ENCODE measurements around the gene PRR22. TPM values are rescaled to one million over a fixed set of nuclear protein-coding genes. Genes with fewer than 3 reads are reported as not detected.
A peak's percentile ranks its signal among the peaks of the same experiment; 100 is the strongest.

The PRR22 gene
- total RNA-seq, 1 donor from 2014 or later: not detected

DNA sequence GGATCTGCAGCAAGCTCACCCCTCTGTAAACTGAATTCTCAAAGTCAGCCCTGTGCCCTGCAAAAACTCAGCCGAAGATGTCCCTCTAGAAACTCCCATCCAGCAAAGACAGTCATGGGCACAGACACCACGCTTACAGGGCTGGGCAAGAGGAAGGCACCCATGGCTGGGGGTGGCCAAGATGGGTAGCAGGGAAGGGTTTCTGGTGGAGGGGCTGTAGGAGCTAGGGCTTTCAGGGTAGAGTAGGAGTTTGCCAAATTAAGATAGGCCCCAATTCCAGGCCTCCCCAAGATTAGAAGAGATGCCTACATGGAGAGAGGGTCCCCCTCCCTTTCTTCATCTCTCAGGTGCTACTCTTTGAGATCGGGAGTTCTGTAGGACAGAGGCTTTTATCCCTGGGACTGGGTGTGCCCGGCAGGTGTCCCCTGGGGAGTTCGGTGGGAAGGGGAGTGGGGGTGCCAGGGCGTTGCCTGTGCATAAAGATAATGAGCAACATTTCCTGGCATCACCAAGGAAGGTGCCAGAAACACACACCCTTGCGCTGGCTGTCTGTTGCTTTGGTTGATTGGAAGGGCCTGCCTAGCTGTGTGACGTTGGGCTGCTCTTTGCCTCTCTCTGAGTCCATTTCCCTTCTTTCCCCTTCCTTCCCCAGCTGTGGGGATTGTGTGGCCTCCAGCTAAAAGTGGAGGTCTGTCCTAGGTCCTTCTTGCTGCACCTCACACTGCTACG, 29.7 kb upstream of the PRR22 start:
- no peak for DNase-seq

DNA sequence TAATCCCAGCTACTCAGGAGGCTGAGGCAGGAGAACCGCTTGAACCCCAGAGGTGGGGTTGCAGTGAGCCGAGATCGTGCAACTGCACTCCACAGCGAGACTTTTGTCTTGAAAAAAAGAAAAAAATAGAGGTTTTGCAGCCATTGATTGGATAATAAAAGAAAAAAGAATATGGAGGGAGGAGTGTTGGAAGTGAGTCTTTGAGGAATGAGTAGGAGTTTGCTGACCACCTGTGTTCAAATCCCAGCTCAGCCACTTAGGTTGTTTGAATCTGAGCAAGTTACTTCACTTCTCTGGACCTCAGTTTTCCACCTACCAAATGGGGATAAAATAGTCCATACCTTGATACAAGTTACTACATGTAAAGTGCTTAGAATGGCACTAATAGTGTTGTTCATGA, 26.6 kb upstream of the PRR22 start:
- no peak for DNase-seq

DNA sequence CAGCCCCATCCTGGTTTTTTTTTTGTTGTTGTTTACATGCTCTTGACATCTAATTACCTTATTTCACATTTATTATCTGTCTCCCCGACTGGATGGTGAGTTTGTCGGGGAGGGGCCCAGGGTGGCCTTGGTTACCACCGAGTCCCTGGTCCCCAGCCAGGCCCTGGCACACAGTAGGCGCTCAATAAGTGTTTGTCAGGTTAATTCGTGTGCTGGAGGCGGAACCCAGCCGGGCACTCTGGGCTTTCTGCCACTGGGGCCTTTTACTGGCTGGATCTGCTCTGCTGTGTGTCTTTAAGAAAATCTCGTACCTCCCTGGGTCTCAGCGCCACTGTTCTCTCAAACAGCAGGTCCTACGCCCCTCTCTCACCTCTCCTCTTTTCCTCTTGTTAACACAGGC, 24.9 kb upstream of the PRR22 start:
- no peak for DNase-seq

DNA sequence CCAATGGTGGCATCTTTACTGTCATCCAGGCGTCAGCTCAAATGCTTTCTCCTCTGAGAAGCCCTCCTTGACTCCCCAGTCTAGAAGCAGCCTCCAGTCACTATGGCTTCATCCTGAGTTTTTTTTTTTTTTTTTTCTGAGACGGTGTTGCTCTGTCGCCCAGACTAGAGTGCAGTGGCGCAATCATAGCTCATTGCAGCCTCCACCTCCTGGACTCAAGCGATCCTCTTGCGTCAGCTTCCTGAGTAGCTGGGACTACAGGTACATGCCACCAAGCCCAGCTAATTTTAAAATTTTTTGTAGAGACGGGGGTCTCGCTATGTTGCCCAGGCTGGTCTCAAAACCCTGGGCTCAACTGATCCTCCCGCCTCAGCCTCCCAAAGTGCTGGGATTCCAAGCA, 24.5 kb upstream of the PRR22 start:
- DNase-seq: no peak

DNA sequence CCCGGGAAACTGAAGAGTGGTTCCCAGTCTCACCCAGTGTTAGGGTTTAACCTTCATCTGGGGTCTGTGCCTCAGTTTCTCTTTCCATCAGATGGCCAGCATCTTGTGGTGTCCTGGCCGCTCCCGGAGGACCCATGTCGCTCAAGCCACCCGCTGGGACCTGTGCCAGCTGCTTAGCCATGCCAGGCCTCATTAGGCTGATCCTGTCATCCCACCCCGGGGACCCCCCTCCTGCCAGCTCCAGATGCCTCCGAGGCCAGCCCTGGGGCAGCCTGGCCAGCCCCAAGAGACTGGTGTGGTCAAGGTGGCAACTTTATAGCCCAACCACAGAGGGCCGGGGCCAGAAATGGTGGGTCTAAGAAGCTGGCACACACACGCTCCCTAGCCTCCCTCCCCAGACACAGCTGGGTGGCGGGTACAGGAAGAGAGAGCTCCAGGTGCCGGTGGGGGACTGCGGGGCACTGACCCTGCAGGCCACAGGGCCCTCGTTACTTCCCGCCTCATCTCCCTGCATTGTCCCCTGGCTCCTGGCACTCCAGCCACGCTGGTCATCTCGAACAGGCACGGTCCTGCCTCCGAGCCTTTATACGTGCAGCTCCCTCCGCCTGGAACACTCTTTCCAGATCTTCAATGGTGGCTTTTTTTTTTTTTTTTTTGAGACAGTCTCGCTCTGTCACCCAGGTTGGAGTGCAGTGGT, 23.7 kb upstream of the PRR22 start:
- no peak for DNase-seq

DNA sequence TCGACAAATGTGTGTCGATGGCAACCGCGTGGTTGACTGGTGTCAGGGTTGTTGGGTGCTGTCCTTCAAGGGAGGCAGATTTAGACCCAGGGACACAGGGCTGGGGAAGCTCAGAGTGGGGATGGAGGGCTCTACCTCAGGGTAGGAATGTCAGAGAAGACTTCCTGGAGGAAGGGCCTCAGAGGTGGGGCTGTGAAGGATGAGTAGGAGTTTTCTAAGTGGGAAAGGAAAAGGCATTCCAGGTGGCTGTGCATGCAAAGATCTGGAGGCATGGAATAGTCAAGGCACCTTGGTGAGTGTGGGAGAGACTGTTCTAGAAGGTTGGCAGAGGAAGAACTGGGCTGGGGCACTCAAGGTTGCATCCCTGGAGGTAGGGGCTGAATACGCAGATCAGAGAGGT, 22.4 kb upstream of the PRR22 start:
- DNase-seq: no peak

DNA sequence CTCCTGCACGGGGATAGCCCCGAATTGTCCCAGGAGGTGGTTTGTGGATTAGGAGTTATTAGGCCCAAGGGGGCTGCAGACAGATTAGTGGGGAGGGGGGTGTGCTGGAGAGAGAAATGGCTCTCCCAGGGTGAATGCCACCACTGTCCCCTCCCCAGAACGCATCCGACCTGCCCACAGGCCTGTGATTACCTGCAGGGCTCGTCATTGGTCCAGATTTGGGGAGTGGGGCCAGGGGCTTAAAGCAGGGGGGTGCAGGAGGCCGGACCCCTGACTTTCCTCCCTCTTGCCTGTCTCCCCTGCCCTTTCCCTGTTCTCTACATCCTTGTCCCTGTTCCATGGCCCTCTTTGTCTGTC, 21.6 kb upstream of the PRR22 start:
- no peak for DNase-seq

DNA sequence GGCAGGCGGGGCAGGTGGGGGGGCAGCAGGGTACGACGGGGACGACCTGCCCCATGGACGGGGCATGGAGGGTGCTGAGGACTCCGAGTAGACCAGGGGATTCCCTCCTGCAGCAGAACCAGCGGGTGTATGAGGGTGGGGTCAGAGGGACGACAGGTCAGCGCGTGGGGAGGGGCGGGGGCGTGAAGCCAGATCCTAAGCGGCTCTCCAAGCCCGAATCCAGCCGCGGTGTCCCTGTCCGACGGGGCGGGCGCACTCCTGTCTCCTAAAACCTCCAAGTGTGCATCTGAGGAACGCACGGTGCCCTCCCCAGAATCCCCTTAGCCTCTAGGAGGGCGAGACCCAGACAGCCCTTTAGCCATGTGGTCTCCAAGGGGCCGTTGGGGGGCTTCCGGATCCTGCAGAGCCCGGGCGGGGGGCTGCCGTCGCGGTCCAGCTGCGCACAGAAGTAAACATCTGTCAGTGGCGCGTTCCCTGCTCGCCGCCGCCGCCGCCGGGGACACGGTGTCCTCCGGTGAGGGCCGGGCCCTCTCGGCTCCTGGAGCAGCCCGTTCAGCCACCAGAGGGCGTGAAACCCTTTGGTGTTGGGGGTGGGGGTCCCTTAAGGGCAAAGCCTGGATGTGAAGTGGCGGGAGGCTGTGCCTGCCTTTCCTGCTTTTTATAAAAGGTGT, 21.1 kb upstream of the PRR22 start:
- DNase-seq: peak; percentile 80

DNA sequence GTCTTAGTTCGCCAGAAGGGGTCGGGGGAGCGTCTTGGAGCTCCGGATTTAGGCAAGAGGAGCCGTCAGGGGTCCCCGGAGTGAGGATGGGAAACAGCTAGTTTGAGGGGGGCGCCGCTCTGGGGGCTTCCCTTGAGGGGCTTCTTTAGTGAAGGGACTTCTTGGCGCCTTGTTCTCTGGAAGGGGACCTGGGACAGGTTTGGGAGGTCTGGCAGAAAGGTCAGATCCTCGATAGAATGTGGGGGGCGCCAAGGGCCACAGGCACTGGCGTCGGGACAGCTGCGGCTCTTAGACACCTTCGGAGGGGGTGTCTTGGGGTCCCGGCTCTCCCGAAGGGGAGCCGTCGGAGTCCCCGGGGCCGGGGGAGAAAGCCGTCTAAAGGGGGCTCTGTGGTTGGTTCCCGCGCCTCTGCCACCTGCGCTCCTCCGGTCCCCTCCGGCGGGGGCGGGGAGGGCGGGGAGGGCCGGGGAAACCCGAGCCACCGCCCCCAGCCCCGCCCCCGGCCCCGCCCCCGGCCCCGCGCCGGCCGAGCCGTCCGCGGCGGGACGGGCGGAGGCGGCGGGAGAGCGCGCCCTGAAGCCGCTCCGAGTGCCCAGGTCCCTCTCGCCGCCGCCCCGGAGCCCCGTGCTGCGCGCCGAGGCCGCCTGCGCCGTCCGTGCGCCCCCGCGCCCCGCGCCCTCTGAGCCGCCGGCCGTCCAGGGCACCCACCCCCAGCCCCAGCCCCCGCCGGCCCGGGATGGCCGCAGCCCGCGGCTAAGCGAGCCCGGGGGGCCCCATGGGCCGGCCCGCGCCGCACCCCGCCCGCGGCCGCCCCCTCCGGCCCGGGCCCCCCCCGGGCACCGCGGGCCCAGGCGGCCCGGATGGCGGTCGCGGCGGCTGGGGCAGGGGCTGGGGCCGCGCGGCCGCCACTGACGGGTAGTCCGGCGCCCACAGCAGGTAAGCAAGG, 20.2 kb upstream of the PRR22 start, which contains the start of gene NRTN:
TSS of gene NRTN (plus strand) at position 552 of the 946 bp plus-strand sequence. CDS start 19,099 bp downstream, outside the sequence.
- DNase-seq: peak; percentile 53

DNA sequence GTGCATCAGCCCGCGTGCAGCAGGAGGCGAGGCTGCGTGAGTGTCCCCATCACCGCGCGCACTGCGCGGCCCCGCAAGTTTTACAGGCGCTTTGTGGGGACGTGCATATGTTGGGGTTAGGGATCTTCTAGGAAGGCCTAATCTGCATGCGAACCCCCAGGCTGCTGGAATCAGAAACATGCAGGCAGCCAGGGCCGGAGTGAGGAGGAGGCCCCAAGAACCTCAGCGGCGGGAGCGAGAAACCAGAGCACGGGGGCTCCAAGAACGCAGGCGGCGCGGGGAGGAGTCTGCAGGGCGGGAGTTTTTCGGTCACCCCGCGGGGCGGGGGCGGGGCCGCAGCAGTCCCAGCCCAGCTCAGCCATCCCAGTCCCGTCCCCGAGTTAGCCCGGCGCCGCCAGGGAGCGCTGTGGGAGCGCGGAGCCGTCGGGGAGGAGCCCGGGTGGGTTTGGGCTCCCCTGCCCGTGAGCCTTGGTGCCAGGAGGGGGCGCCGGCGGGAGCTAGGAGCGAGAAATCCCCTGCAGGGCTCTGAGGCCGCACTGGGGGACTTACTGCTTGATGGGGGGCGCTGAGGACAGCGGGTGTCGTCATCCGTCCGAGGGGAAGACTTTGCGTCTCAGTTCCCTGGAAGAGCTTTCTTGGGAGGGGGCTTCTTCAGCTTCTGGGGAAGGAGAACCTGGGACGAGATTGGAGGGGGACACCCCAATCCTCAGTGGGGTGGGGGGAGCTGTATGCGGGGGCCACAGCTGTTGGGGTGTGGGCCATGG, 19.4 kb upstream of the PRR22 start:
- DNase-seq: peak; percentile 95

DNA sequence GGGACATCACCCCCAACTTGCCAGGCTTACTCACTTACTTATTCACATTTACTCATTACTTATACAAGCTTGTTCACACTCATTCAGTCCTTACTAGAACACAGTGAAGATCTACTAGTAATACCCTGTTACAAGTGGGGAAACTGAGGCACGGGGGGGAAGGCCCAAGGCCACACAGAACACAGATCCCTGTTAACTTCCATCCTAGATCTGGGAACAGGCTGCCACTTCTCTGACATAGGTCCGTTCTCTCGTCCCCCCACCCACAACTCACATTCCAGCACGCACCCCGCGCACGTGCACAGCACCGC, 18.9 kb upstream of the PRR22 start:
- no peak for DNase-seq

DNA sequence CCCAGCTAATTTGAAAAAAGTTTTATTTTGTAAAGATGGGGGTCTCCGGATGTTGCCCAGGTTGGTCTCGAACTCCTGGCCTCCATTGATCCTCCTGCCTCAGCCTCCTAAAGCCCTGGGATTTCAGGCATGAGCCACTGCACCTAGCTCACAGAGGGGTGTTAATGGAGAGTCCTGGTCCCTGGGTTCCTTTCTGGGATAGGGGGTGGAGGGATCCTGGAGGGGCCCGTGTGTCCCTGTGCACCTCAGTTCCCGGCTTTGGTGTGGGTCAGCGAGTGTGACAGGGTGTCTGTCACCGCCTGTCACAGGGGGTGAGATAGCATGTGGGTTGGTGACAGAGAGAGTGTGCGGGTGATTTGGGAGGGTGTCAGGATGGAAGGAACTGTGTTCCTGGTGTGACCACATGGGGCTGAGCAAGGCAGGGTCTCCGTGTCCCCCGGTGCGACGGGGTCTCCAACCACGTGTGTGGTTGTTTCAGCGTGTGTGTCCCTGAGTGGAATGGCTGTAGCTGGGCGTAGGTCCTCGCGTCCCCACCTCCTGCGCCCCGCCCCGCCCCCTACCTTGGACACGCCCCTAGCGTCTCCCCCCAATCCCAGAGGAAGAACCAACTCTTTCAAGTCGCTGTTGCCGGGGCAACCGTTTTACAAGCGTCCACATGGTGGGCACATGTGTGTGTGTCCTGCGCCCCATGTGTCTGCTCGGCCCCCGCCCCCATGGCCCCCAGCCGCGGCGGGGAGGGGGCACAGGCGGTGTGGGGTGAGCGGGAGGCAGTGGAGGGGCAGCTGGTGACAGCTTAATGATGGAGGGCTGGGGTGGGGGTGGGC, 17.5 kb upstream of the PRR22 start:
- peak; percentile 73 for DNase-seq

DNA sequence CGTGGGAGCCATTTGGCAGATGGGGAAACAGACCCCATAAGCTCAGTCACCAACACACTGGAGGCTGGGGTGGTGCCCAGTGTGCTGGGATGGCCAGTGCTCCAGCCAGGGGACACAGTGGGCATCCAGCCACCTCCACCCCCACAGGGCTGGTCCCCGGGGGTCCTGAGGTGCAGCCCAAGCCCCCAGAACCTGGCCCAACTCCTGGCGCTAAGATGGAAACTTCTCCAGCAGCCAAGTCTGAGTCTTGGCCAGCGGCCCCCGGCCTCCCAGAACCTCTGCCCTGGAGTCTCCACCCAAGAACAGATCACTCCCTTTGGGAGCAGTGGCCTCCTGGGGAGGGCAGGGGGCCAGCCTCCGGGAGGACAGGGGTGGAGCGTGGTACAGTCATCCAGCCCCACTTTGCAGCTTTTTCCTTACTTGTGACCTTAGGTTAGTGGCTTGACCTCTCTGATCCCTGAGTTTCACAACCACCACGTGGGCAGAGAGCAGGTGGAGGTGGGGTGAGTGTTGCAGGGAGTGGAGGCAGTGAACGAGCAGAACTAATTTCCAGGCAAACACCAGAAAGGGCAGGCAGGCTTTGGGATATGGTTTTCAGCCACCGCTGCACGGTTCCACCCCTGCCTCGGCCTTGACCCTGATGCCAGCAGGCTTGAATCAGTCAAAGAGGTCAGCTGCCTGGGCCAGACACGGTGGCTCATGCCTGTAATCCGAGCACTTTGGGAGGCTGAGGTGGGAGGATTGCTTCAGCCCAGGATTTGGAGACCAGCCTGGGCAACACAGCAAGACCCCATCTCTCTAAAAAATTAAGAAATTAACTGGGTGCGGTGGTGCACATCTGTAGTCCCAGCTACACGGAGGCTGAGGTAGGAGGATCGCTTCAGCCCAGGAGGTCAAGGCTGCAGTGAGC, 16.1 kb upstream of the PRR22 start:
- no peak for DNase-seq

DNA sequence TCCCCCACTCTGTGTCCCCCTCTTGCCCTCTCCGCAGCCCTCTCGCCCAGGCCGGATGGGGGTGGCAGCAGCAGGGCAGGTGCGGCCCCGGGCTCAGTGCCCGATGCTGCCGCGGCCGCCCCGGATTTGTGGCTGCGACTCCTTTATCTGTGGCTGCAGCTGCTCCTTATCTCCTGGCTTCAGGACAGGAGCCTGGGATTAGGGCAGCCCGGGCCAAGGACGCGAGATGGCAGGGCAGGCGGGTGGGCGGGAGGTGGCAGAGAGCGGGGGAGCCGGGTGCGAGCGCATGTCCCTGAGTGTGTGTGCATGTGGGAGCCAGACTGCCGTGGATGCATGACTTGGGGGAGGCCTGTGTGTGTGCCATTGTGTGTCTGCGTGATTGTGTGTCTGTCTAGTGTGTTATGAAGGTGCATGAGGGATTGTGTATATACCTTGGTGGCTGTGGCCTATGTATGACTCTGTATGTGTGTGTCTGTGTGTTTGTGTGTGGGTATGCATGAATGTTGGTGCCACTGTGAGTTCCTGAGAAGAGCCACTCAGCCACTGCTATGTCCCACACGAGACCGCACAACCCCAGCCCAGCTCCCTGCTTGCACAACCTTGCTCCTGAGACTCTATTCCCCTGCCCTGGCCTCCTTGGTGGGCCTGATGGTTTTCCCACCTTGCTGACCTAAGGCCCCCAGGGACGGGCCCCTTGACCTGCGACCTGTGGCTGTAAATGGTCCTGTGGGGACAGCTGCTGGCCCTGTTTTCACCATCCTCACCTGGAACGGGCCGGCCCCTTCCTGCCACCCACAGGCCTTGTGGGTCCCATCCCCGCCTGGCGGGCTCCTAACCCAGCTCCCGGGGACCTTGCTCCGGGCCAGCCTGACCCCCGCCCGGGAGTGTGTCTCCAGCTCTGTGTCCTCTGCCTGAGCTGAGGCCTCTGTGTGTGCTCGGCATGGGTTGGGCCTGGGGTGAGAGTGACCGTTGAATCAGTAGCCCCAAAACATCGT, 15.0 kb upstream of the PRR22 start:
- peak; percentile 67 for DNase-seq

DNA sequence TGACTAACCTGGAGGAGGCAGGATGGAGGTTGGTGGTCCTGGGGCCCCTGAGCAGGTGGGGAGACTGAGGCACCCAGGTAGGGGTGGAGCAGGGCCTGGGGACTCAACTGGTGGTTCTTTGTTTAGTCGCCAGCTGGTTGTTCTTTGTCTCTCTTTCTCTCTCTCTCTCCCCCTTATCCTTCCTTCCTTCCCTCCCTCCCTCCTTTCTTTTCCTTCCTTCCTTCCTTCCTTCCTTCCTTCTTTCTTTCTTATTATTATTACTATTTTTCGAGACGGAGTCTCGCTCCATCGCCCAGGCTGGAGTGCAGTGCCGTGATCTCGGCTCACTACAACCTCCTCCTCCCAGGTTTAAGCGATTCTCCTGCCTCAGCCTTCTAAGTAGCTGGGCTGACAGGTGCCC, 13.7 kb upstream of the PRR22 start:
- no peak for DNase-seq

DNA sequence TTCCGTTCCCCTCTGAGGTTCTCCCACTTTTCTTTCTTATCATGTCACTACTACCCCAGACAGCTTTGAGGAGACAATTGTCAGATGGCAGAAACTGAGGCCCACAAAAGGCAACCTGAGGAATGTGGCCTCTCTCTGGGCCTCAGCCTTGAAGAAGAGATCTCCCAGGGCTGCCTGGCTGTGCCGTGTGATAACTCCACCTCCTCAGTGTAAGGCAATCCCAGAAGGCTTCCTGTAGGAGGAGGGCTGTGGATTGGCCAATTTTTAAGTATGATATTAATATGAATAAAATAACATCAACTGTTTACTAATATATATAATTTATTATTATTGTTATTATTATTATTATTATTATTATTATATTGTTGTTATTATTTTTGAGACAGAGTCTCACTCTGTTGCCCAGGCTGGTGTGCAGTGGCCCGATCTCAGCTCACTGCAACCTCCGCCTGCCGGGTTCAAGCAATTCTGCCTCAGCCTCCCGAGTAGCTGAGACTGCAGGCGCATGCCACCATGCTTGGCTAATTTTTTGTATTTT, 10.9 kb upstream of the PRR22 start:
- no peak for DNase-seq

DNA sequence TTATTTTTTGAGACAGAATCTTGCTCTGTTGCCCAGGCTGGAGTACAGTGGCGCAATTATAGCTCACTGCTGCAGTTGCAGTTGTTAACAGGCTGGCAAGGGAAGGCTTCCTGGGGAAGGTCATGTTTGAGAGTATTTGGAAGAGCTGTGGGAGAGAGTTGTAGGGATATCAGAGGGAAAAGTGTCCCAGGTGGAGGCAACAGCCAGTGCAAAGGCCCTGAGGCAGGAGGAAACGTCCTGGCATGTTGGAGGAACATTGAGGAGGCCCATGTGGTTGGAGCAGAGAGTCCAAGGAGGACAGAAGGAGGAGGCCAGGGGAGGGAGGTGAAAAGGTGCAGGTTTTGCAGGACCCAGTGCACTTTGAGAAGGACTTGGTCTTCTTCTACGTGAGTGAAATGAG, 8.6 kb upstream of the PRR22 start:
- no peak for DNase-seq

DNA sequence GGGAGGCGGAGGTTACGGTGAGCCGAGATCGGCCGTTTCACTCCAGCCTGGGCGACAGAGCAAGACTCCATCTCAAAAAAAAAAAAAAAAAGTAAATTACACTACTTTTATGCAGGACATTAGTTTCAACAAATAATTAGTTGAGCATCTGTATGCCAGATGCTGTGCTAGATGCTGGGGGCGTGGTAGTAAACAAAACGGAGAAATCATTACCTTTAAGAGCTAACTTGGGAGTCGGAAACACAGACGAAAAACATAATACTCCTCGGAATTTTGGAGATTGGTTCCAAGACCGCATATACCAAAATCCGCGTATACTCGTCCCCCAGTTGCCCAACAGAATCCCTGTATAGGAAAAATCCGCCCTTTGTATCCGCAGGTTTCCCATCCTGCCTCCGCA, 7.7 kb upstream of the PRR22 start:
- DNase-seq: no peak

Data from tongue (tissue), 2 donors.